CD1c-positive myeloid dendritic cell (primary cell): ENCODE data around the gene BMPR2.
"Not testable (repeated sequence)": the region's sequence is repeated elsewhere in the genome, so short reads cannot be mapped to it uniquely, and the experiment has no call there.

ENCODE experiments used
- DNase-seq: peaks from one replicate; pipeline ENCODE4 v3.0.0-alpha.2; 2016; ENCODE audit errors: extremely low spot score

The BMPR2 gene

DNA sequence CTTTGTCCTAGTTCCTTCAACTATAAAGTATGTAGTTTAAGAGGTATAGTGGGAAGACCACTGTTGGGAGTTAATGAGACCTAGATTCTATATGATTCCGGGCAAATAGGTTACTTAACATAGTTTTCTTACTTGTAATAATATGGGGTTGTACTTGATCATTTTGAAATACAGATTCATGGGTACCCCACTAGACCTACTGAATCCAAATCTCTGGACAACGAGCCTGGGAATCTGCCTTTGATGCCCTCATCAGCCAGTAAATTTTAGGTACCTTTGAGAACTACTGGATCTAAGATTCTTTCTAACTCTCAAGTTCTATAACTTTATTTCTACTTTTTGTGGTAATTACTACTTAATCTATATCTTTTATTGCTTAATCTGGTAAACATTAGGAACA, 6.6 kb downstream of the BMPR2 start:
- no peak for DNase-seq

GRCh38 chr2:202386495-202386894, 10.4 kb downstream of the BMPR2 start:
- DNase-seq = not testable (repeated sequence)

GRCh38 chr2:202387608-202388342, 11.6 kb downstream of the BMPR2 start:
- no peak for DNase-seq

DNA sequence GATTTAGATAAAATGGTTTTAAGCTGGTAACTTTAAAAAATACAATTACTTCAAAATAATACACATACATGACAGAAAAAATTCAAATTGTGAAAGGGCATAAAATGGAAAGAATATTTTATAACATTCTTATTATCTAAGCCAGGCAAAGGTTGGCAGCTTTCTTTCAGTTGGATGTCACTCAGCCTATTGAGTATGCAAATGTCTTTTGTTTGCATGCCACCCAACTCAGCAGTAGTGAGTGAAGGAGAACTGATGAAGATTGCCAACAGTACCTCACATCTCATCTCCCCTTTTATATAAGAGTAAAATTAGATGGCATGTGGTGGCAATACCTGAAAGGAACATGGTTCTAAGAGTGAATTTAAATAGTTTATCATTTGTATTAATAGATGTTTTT, 24.8 kb downstream of the BMPR2 start:
- DNase-seq = no peak

DNA sequence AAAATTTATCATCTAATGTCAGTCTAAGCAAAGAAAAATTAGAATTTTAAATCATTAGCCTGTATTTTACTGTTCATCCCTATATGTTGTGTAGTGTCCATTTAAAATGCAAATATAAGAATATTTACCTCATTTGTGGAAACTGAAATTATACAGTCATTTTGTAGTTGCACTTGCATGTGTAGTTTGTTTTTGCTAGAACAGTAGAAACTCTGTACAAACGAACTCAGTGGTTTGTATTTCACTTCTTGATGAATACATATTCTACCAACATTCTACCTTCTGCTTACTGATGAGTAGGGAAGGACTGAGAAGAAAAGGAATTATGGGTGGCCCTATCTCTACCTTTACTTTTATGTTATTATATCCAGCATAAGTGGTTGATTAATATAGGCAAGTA, 29.7 kb downstream of the BMPR2 start:
- DNase-seq = no peak

DNA sequence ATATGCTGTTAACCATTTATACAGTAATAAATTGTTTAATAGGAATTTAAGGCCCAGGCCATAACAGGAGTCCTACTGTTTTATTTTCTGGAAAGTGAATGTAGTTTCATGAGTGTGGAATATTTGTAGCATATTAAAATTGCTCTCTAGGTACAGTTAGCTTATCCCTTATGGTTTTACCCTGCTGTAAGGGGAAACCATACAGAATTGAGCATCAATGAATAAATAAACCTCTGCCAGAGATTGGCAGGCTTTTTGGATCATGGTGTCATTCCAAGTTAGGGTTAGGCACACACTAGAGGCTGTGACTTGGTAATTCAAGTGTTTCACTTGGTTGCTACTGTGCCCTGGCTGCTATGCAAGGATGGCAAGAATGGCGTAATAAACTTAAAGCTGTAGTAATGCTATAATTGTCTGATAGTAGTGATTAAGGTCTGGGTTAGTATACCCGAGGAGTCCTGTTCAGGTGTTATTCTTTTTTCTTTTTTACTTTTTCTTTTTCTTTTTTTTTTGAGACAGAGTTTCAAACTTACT, 30.4 kb downstream of the BMPR2 start:
- DNase-seq = no peak

GRCh38 chr2:202408546-202409140, 32.5 kb downstream of the BMPR2 start:
- DNase-seq = no peak

DNA sequence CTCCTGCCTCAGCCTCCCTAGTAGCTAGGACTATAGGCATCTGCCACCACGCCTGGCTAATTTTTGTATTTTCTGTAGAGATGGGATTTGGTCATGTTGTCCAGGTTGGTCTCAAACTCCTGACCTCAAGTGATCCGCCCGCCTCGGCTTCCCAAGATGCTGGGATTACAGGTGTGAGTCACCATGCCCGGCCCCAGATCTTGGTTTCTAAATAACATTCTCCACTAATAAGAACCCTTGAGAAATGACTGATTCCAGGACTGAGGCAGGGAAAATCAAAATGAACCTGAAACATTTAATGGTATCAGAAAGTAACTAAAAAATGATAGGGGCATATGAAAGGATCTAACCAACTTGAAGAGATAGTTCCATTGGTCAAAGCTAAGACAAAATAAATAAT, 34.0 kb downstream of the BMPR2 start:
- no peak for DNase-seq

DNA sequence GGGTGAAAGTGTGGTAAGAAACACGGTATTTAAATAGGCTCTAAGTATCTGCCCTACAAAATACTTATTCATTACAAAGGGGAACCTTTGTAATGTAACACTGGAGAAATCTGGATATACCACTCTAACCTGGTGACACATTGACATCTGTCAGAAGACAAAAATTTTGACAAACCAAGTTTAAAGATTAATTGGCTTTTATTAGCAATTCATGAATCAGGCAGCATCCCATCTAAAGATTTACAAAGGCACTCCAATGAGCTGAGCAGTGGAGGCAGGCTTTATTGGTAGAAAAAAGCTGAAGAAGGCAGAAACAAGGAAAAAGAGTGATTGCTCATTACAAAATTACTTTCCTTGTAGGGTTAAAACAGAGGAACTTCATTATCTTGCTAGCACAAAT, 35.0 kb downstream of the BMPR2 start:
- no peak for DNase-seq

DNA sequence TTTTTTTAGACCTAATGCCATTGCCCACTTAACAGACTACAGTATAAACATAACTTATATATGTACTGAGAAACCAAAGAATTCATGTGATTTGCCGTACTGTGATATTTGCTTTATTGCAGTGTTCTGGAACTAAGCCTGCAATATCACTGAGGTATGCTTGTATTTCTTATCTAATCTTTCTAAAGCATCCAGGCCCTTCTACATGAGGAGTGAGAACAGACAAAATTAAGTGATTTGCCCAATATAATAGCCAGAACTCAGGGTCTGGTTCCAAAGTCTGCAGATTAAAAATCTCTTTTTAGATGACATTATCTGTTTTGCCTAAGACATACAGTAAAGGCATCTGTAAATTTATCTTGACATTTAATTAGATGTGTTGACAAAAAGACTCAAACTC, 41.9 kb downstream of the BMPR2 start:
- DNase-seq = no peak

DNA sequence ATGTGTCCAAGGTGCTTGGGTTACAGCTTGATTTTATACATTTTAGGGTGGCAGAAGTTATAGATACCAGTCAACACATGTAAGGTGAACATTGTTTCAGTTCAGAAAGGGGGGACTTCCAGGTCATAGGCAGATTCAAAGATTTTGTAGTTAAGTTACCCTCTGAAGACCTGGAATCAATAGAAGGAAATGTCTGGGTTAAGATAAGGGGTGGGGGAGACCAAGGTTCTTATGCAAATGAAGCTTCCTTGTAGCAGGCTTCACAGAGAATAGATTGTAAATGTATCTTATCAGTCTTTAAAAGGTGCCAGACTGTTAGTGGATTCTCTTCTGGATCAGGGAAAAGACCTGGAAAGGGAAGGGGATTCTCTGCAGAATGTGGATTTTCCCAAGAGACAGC, 42.4 kb downstream of the BMPR2 start:
- DNase-seq = no peak

GRCh38 chr2:202423139-202423538, 47.0 kb downstream of the BMPR2 start:
- DNase-seq = no peak

GRCh38 chr2:202425036-202425435, 48.9 kb downstream of the BMPR2 start:
- no peak for DNase-seq

- DNase-seq = no peak
Observed at GRCh38 chr2:202426751-202427150, 50.6 kb downstream of the BMPR2 start.

DNA sequence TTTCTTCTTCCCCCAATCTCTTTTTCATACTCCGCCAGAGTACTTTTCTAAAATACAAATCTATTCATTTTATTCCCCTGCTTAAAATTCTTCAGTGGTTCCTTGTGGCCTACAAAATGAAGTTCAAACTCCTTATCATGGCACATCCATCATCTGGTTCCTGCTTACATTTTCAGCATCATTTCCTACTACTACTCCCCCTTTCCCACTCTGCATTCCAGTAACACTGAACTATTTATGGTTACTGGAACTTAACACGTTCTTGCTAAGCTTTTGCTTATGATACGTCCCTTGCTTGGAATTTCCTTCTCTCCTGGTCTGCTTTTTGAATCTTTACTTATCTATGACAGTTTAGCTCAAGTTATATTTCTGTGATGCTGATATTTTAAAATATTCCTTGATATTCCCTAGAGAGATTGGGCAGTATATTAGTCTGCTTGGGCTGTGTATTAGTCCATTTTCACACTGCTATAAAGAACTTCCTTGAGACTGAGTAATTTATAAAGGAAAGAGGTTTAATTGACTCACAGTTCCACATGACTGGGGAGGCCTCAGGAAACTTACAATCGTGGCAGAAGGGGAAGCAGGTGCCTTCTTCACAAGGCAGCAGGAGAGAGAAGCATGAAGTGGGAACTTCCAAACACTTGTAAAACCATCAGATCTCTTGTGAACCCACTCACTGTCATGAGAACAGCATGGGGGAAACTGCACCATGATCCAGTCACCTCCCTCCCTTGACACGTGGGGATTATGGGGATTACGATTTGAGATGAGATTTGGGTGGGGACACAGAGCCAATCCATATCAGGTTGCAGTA, 53.2 kb downstream of the BMPR2 start:
- no peak for DNase-seq

DNA sequence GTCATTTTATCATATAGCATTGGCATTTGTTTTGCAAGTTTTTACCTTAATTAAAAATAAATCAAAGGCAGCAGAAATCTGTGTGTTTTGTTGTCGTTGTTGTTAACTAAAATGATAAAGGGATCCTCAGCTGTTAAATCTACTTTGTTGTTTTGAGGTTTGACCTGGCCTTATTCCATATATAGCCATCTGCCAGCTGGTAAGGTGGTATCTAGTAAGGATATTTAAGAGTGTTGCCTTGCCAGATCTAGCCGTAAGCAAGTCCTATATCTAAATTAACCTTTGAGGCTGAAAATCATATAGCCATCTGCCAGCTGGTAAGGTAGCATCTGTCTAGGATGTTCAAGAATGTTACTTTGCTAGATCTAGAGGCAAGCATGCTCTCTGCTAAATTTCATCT, 56.6 kb downstream of the BMPR2 start:
- DNase-seq = no peak

- DNase-seq = no peak
Observed at GRCh38 chr2:202434472-202434871, 58.3 kb downstream of the BMPR2 start.

- DNase-seq = no peak
Observed at GRCh38 chr2:202436626-202437025, 60.5 kb downstream of the BMPR2 start.

GRCh38 chr2:202440117-202440516, 64.0 kb downstream of the BMPR2 start:
- not testable (repeated sequence) for DNase-seq

- no peak for DNase-seq
Observed at GRCh38 chr2:202442882-202443281, 66.8 kb downstream of the BMPR2 start.

- no peak for DNase-seq
Observed at GRCh38 chr2:202444000-202444399, 67.9 kb downstream of the BMPR2 start.

- no peak for DNase-seq
Observed at GRCh38 chr2:202449344-202449743, 73.2 kb downstream of the BMPR2 start.

- DNase-seq = no peak
Observed at GRCh38 chr2:202450785-202451184, 74.7 kb downstream of the BMPR2 start.
